ENCODE data around the gene GDAP2. TPM values are rescaled to one million over a fixed set of nuclear protein-coding genes. Genes with fewer than 3 reads are reported as not detected.
"Not testable (repeated sequence)": the region's sequence is repeated elsewhere in the genome, so short reads cannot be mapped to it uniquely, and the experiment has no call there.

GDAP2 gene
- total RNA-seq, 2 donors from 2014 or later: 31.3 to 36.6 TPM

DNA sequence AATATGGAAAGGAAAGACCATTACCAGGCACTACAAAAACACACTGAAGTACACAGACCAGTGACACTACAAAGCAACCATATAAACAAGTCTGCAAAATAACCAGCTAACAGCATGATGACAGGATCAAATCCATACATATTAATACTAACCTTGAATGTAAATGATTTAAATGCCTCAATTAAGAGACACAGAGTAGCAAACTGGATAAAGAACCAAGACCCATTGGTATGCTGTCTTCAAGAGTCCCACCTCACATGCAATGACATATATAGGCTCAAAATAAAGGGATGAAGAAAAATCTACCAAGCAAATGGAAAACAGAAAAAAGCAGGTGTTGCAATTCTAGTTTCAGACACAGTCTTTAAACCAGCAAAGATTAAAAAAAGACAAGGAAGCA is 84.9 kb downstream of the GDAP2 start:
- Mint-ChIP-seq H3K36me3 (peaks cover 25% of the 10 kb centered on the region), H3K9me3 (peaks cover 15% of the 10 kb centered on the region)
- not testable (repeated sequence) for H3K27ac Mint-ChIP-seq; H3K27me3 Mint-ChIP-seq; H3K4me3 Mint-ChIP-seq; DNase-seq (ENCODE audit: low spot score); ATAC-seq; H3K4me1 Mint-ChIP-seq (ENCODE audit: low read depth in 2 of 2)

DNA sequence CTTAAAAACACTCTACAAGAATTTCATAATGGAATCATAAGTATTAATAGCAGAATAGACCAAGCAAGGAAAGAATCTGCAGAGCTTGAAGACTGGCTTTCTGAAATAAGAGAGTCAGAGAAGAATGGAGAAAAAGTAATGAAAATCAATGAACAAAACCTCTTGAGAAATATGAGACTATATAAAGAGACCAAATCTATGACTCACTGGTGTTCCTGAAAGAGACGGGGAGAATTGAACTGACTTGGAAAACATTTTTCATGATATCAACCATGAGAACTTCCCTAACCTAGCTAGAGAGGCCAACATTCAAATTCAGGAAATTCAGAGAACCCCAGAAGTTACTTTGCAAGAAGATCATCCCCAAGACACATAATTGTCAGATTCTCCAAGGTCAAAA is 85.6 kb downstream of the GDAP2 start:
- Mint-ChIP-seq H3K4me3 (no peak overlapping the region), H3K36me3 (peaks cover 25% of the 10 kb centered on the region), H3K27me3 (no peaks in the 10 kb centered on the region), H3K27ac (no peak overlapping the region), H3K4me1 (ENCODE audit: low read depth in 2 of 2) (no peaks in the 10 kb centered on the region), H3K9me3 (peaks cover 15% of the 10 kb centered on the region)
- DNase-seq (ENCODE audit: low spot score) (no peak), ATAC-seq (no peak)

DNA sequence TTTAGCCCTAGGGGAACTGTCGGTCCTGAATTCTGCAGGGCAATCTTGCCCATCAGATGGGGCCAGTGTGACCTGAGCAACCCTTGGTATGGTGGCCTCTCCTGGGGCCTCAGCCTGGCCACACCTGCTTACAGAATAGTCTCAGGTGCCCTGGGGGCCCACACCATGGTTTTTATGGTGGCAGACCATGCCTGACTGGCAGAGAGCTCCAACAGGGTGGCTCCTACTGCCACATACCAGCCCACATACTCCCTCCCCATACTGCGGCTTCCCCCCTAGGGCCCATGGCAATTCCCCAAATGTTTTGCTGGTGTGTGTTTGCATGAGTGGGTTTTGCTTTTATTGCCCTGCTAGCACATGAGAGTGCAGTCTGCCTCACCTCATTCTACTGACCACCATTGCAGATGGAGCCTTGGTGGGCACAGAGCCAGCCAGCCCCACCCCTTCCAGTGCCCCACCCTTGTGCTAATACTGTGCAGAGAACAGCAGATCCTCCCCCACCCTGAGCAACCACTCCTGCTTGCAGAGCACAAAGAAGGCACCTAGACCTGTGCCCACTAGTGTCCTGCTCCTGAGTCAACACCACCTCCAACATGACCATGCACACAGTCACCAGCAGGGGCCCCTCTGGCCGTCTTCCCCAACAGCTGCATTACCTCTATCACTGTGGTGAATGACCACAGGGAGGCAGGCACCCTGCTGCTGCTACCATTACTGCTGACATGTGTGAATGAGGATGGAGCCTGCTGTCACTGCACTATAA is 86.8 kb downstream of the GDAP2 start:
- Mint-ChIP-seq H3K4me1 (ENCODE audit: low read depth in 2 of 2) (no peaks in the 10 kb centered on the region), H3K27ac (no peak overlapping the region), H3K36me3 (peaks cover 25% of the 10 kb centered on the region), H3K27me3 (no peaks in the 10 kb centered on the region), H3K4me3 (no peak overlapping the region), H3K9me3 (peaks cover 15% of the 10 kb centered on the region)
- DNase-seq (ENCODE audit: low spot score) (no peak), ATAC-seq (no peak)

DNA sequence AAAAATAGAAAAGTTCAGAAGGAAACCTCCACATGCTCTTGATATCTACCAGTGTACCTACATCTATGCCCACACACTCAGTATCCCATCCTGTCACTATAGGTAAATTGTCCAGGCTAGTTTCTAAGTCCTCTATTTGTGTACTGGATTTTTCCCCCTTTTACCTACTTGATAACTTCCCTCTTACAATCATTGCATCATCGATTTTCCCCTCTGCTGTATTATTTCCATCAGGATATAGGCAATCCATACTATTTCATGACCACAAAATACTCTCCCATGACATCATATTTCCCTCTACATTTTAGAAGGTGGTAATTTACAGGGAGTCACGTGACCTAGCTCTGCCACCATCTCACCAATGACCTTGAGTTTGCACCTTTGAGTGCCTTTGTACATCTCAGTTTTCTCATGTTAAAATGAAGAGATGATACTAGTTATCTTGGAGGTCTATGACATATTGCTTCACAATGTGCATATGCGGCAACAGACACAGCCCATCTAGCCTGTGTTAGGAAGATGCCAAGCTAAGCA is 88.2 kb downstream of the GDAP2 start:
- Mint-ChIP-seq H3K4me3 (no peak overlapping the region), H3K36me3 (peaks cover 25% of the 10 kb centered on the region), H3K9me3 (peaks cover 15% of the 10 kb centered on the region), H3K4me1 (ENCODE audit: low read depth in 2 of 2) (no peaks in the 10 kb centered on the region), H3K27ac (no peak overlapping the region), H3K27me3 (no peaks in the 10 kb centered on the region)
- DNase-seq (ENCODE audit: low spot score) (no peak), ATAC-seq (no peak)

DNA sequence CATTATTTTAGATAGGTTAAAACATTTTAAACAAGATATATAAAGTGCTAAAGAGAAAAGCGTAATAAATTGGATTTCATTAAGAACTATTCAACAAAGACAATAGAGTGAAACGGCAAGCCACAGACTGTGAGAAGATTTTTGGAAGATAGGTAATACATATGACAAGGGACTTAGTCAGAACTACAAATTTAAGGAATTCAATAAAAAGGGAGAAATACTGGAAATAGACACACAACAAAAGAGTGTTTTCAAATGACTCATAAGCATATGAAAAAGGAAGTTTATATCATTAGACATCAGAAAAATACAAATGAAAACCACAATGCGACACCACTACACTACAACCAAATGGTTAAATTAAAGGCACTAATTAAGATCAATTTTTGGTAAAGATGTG is 90.5 kb downstream of the GDAP2 start:
- Mint-ChIP-seq H3K36me3 (peaks cover 13% of the 10 kb centered on the region), H3K4me1 (ENCODE audit: low read depth in 2 of 2) (no peaks in the 10 kb centered on the region), H3K27ac (no peak overlapping the region), H3K27me3 (peaks cover 0 to 2% of the 10 kb centered on the region in 2 donors), H3K9me3 (peaks cover 1% of the 10 kb centered on the region), H3K4me3 (no peak overlapping the region)
- ATAC-seq (no peak), DNase-seq (ENCODE audit: low spot score) (no peak)

DNA sequence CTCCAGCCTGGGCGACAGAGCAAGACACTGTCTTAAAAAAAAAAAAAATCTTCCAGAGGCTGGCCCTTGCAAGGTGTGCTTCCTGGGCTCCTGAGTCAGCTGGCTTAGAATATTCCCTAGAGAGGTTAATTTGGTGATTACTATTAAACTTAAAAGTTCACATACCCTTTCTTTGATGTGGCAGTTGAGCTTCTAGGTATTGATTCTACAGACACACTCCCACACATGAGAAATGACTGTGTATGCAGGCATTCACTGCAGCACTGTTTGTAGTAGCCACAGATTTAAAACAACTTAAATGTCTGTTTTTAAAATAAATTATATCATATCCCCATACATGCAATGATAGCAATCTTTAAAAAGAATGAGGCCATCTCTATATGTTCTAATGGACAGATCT is 93.4 kb downstream of the GDAP2 start:
- Mint-ChIP-seq H3K4me1 (ENCODE audit: low read depth in 2 of 2) (no peaks in the 10 kb centered on the region), H3K27me3 (peaks cover 0 to 7% of the 10 kb centered on the region in 2 donors), H3K9me3 (no peaks in the 10 kb centered on the region), H3K36me3 (no peaks in the 10 kb centered on the region), H3K4me3 (no peak overlapping the region), H3K27ac (no peak overlapping the region)
- ATAC-seq (no peak), DNase-seq (ENCODE audit: low spot score) (no peak)

DNA sequence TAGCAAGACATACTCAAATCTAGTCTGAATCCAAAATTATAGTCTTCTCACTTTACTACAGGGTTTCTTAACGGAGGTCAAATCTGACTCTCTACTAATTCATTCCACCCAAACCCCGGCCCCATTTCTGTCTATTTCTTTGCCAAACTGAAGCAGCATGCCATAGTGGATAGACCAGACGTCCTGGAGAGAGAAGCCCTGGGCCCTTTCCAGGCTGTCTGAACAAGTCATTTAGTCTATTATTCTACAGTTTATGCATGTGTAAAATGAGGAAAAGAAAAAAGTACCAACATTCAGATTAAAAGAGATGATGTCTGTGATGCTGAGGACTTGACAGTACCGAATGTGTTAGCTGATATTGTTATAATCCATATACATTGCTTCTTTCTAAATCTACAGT is 95.0 kb downstream of the GDAP2 start:
- peaks cover 0 to 7% of the 10 kb centered on the region in 2 donors for H3K27me3 Mint-ChIP-seq
- ATAC-seq (no peak), DNase-seq (ENCODE audit: low spot score) (no peak)
- H3K36me3 Mint-ChIP-seq: no peaks in the 10 kb centered on the region
- no peaks in the 10 kb centered on the region for H3K4me1 Mint-ChIP-seq (ENCODE audit: low read depth in 2 of 2)
- H3K27ac Mint-ChIP-seq: no peak overlapping the region
- H3K9me3 Mint-ChIP-seq: peaks cover 5% of the 10 kb centered on the region
- H3K4me3 Mint-ChIP-seq: no peak overlapping the region

DNA sequence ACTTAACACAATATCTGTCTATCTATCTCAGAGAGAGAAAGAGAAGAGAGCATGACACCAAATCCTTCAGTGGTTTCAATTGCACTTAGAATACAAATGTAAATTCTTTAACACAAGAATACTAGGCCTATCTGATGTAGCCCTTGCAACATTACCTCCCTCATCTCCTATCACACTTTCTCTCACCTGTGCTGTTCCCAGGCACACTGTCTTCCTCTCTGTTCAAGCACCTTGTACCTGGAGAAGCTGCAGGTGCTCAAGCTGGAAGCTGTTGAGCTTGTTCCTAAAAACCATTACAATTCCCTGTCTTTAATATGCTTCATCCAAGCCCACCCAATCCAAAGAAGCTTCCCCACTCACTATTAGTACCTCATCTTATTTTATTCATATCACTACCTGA is 97.0 kb downstream of the GDAP2 start:
- peaks cover 5% of the 10 kb centered on the region for H3K9me3 Mint-ChIP-seq
- H3K36me3 Mint-ChIP-seq: no peaks in the 10 kb centered on the region
- no peaks in the 10 kb centered on the region for H3K4me1 Mint-ChIP-seq (ENCODE audit: low read depth in 2 of 2)
- no peak overlapping the region for H3K27ac Mint-ChIP-seq
- H3K27me3 Mint-ChIP-seq: peaks cover 0 to 7% of the 10 kb centered on the region in 2 donors
- no peak overlapping the region for H3K4me3 Mint-ChIP-seq
- no peak for ATAC-seq
- no peak for DNase-seq (ENCODE audit: low spot score)

DNA sequence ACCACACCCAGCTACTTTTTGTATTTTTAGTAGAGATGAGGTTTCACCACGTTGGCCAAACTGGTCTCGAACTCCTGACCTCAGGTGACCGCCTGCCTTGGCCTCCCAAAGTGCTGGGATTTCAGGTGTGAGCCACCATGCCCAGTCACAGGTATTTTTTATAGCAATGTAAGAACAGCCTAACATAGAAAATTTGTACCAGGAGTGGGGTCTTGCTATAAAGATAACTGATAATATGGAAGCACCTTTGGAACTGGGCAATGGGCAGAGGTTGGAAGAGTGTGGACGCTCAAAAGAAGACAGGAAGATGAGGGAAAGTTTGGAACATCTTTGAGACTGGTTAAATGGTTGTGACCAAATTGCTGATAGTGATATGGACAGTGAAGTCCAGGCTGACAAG is 99.2 kb downstream of the GDAP2 start:
- ATAC-seq (no peak), DNase-seq (ENCODE audit: low spot score) (no peak)
- Mint-ChIP-seq H3K36me3 (no peaks in the 10 kb centered on the region), H3K27ac (no peak overlapping the region), H3K4me1 (ENCODE audit: low read depth in 2 of 2) (no peaks in the 10 kb centered on the region), H3K9me3 (peaks cover 5% of the 10 kb centered on the region), H3K27me3 (peaks cover 0 to 7% of the 10 kb centered on the region in 2 donors), H3K4me3 (no peak overlapping the region)

DNA sequence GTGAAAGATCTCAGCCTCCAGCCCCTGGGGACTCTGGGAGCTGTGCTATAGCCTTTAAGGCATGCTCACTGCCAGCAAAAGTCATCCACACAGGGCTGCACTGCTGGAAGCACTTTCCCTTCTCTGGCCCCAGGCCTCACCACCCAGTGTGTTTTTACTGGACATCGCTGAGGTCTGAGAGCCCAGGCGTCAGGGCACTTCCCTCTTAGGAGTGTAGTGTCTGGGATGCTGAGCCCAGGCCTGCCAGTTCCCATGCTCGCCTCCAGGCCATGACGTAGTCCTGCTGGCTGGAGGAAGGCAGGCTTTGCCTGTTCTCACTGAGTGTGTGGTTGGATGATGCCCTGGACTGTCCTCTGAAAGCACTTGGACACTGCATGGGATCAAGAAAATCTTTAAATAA is 101.2 kb downstream of the GDAP2 start:
- Mint-ChIP-seq H3K36me3 (no peaks in the 10 kb centered on the region), H3K4me1 (ENCODE audit: low read depth in 2 of 2) (no peaks in the 10 kb centered on the region), H3K9me3 (peaks cover 5% of the 10 kb centered on the region), H3K27ac (no peak overlapping the region), H3K4me3 (no peak overlapping the region), H3K27me3 (peaks cover 7 to 11% of the 10 kb centered on the region in 2 donors)
- no peak for DNase-seq (ENCODE audit: low spot score)
- no peak for ATAC-seq

DNA sequence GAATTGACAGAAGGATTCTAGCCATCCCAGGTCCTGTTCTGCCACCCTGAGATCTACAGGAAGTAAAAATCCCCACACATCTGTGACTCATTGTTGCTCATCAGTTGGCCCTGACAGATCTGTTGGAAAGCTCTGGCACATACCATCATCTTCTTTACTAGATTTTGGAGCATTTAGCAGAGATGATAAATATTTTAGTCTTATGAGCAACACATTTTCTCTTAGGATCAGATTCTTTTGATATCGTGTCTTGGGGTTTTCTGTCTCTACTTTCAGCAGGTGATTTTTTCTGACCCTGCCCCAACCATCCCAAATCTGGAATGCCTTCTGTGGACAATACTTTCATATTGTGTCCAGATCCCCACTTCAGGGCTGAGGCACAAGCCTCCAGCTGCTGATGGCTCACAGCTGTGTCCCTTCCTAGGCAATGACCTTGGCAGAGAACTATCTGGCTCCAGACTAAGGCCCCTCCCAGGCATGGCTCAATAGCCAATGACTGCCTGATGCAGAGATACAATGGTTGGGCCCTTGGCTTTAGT is 102.8 kb downstream of the GDAP2 start:
- ATAC-seq (no peak), DNase-seq (ENCODE audit: low spot score) (no peak)
- Mint-ChIP-seq H3K4me1 (ENCODE audit: low read depth in 2 of 2) (no peaks in the 10 kb centered on the region), H3K4me3 (no peak overlapping the region), H3K9me3 (peaks cover 5% of the 10 kb centered on the region), H3K27me3 (peaks cover 6 to 7% of the 10 kb centered on the region in 2 donors), H3K36me3 (no peaks in the 10 kb centered on the region), H3K27ac (no peak overlapping the region)

DNA sequence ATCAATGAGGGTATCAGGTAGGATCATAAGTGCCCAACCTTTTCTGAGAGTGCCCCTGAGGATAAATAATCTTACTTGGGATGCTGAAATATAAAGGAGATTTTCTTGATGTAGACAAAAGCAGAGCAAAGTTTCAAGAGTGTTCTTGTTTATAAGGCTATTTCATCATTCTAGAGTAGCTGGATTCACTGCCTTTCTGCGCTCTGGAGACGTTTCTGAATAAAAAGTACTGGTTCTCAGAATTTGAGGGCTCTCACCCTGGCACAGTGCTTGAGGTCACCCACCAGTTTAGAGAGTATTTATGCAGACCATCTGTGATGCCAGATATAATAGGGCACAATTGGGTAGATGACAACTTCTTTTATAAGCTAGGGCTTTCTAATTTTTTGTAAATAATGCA is 103.3 kb downstream of the GDAP2 start:
- DNase-seq (ENCODE audit: low spot score) (no peak), ATAC-seq (no peak)
- H3K4me3 Mint-ChIP-seq: no peak overlapping the region
- peaks cover 6 to 7% of the 10 kb centered on the region in 2 donors for H3K27me3 Mint-ChIP-seq
- H3K9me3 Mint-ChIP-seq: peaks cover 5% of the 10 kb centered on the region
- H3K27ac Mint-ChIP-seq: no peak overlapping the region
- H3K4me1 Mint-ChIP-seq (ENCODE audit: low read depth in 2 of 2): no peaks in the 10 kb centered on the region
- H3K36me3 Mint-ChIP-seq: no peaks in the 10 kb centered on the region

DNA sequence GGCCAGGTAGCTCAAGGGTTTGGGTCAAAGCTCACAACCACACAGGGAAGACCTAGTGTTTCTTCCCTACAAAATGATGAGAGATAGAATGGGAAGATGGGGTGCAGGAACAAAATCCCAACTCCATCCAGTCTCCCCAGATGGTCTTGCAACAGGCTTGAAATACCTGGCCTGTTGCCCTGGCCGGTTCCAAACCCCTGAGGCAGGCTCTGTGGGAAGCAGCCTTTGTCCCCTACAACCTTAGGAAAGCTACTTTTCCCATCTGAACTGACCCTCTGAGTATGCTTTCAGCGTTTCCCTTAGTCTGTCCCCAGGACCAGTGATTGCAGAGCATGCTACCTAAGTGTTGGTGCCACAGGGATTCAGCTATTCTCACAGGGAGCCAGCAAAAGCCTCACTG is 104.0 kb downstream of the GDAP2 start:
- H3K27ac Mint-ChIP-seq: no peak overlapping the region
- peaks cover 3% of the 10 kb centered on the region for H3K9me3 Mint-ChIP-seq
- peaks cover 7% of the 10 kb centered on the region in 2 donors for H3K27me3 Mint-ChIP-seq
- ATAC-seq (no peak), DNase-seq (ENCODE audit: low spot score) (no peak)
- no peak overlapping the region for H3K4me3 Mint-ChIP-seq
- no peaks in the 10 kb centered on the region for H3K4me1 Mint-ChIP-seq (ENCODE audit: low read depth in 2 of 2)
- H3K36me3 Mint-ChIP-seq: no peaks in the 10 kb centered on the region

DNA sequence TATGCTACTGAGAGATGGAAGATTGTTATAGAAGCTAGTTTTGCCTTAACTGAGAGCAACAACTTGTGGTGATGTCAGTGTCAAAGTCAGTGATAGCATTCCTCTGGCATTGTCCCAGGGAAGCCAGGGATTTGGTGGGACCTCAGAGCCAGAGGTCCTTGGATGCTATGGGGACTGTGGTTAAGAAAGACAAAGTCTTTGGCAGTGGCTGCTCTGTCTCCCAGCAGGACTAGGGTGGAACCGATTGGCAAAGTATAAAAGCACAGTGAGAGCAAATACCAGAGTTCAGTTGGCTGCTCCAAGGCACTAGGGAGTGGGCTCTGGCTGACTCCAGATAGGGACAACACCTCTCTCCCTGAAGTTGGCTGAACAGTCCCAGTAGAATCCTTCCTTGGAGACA is 104.8 kb downstream of the GDAP2 start:
- no peak for ATAC-seq
- H3K36me3 Mint-ChIP-seq: no peaks in the 10 kb centered on the region
- H3K4me3 Mint-ChIP-seq: no peak overlapping the region
- no peaks in the 10 kb centered on the region for H3K4me1 Mint-ChIP-seq (ENCODE audit: low read depth in 2 of 2)
- peaks cover 7 to 9% of the 10 kb centered on the region in 2 donors for H3K27me3 Mint-ChIP-seq
- no peak for DNase-seq (ENCODE audit: low spot score)
- no peak overlapping the region for H3K27ac Mint-ChIP-seq
- no peaks in the 10 kb centered on the region for H3K9me3 Mint-ChIP-seq

Data from natural killer cell treated with Interleukin-12 subunit alpha and Interleukin-12 subunit beta and Interleukin-15 and Interleukin-18, amount 100 ng/mL, for 72 hours (primary cell).